Activated CD4-positive, alpha-beta T cell treated with anti-CD3 and anti-CD28 coated beads for 1 hour (primary cell): Measurements from ENCODE around the gene GARIN1A.

Experiments
- DNase-seq: peaks from one replicate; pipeline ENCODE4 v3.0.0-alpha.2; 2020

The GARIN1A gene

GRCh38 chr7:128721376-128721775, 49.3 kb downstream of the GARIN1A start:
- DNase-seq, result no peak
